Activated CD4-positive, CD25-positive, alpha-beta regulatory T cell treated with anti-CD3 and anti-CD28 coated beads, Interleukin-2, amount 50 U/mL, for 72 hours (primary cell): ENCODE results near the gene FREM1.

ENCODE experiments used
- DNase-seq: peaks from one replicate; pipeline ENCODE4 v3.0.0; 2021

Gene FREM1

DNA sequence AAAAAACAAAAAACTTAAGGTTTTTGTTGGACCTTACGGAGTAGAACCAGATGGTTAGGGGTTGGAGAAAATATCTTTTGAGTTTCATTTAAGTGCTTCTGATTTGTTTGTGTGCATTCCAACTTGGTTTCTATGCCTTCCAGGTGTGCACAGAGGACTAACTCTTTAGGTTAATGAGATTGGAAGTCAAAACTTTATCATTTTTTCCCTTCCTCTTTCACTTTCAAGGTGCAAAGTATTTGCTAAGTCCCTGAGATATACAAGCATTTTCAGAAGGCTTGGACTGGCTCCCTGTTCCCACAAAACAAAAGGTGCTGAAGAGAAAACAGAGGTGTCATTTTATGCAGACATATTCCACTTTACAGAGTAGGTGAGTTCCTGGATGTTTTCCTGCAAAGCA lies 157.4 kb downstream of the FREM1 start:
- no peak for DNase-seq

DNA sequence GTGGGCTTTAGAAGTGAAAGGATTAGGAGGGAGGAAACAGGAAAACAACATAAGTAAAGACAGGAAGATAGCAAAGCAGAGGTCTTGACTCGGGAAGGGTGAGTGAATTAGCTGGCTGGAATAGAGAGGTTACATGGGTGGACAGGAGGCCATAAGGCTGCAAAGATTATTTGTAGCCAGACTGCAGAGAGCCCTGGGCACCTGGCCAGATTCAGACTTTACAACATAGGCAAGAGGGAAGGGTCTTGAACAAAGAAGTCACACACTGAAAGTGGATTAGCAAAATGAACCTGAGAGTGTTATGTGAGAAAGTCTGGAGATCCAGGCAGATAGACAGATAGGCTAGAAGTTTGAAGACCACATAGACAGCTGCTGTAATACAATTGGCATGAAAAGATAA lies 158.0 kb downstream of the FREM1 start:
- DNase-seq: no peak

DNA sequence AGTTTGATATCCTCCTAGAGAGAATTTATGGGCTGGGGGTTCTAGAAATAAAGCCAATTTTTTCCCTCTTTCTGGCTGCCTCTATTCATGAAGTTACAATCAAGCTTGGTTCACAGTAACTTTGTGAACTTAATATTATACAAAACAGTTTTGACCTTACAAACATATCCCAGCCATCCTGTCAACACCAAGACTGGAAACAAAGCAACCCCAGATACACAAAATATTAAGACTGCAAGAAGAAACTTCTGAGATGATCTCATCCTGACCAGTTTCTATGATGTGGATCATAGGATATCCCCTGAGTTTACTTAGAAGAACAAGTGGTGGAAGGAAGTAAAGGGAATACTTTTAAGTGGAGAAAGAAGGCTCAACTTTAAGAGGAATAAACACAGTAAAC lies 159.4 kb downstream of the FREM1 start:
- DNase-seq: no peak

DNA sequence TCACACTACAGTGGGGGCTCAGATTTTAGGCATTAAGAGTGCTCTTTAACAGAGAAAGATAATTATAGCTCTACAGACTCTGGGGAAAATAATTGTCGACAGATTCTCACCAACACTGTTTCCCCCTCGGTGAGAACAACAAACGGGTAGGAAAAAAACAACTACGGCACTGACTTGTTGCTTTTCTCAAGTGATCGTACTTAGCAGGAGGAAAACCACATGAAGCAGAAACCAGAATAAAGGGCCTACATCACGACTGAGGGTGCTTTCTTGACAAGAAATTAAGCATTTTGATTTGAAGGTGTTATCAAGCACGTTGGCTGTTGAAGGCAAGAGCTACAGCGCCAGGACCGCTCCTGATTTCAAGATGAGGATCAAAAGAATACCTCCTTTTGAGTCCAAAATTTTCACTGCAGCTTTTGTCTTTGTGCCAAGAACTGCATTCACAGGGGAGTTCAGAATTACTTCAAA lies 160.5 kb downstream of the FREM1 start:
- DNase-seq: no peak

DNA sequence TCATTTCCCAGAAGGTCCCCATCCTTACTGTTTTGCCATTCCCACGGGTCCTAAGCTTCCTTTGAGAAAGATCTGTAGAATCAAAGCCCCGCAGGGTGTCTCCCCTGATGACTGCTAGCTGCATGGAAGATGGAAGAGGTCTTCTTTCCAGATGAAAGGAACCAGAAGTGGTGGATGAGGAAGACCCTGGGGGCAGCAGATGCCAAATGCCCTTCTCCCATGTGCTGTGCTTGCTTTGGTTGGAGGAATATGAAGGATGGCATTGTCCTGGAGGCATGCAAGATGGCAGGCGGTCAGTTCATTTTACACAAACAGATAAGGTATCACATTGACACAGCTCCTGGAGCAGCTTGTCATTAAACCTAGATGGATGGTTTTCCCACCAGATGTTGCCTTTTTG lies 161.9 kb downstream of the FREM1 start:
- DNase-seq: no peak

DNA sequence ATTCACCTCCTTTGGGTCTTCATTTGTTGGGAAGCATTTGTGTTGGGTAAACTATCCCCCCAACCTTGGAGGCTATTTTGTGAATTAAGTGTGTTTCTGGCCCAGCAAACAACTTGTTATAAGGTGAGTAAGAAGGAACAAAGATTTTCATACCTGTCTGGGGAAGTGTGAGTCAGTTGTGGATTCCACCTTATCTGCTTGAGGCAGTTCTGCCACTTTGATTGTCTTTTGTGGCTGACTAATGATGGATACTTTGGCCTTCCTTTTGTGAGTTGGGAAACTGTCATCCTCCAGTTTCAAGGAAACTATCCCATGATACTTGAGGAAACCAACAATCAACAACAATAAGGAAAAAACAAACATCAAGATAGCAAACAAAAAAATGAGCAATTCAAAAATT lies 163.1 kb downstream of the FREM1 start:
- DNase-seq: no peak

DNA sequence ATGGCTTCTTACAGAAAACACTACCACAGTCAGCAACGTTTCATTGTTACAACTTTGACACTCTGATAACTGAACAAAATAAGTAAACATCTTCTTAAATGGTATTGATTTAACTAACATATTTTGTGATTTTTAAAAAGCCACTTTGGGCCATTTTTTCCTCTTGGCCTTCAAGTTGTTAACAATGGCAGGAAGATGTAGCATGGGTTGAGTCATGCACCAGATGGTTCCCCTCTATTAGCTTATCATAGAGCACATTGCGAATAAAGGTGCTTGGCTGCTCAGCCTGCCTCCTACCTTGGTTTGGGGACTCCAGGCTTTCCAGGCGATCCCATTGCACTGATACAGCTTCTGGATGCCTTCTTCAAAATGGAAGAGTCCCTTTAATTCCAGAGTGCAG lies 163.6 kb downstream of the FREM1 start:
- no peak for DNase-seq

DNA sequence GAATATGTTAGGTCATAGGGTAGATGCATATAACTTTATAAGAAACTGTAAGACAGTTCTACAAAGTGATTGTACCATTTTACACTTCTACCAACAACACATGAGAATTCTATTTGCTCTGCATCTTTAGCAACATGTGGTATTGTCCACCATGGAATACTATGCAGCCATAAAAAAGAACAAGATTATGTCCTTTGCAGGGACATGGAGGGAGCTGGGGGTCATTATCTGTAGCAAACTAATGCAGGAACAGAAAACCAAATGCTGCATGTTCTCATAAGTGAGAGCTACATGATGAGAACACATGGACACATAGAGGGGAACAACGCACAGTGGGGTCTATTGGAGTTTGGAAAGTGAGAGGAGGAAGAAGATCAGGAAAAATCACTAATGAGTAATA lies 165.5 kb downstream of the FREM1 start:
- DNase-seq: no peak

DNA sequence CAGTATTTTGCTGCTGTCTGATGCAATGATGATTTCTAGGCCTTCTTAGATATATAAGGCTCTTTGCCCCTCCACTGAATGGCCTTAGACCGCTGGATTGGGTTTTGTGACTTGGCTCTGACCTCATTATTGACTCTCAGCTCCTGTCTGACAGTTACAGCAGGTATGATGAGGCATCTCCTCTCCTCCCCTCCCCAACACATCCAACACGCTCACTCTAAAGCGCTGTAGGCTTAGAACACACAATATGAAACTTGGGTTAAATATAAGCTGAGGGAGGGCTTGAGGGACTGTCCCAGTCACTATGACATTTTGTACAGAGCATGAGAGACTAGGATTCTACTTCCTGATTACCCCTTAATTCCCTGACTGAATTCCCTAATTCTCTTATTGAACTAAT lies 168.9 kb downstream of the FREM1 start:
- DNase-seq: no peak

DNA sequence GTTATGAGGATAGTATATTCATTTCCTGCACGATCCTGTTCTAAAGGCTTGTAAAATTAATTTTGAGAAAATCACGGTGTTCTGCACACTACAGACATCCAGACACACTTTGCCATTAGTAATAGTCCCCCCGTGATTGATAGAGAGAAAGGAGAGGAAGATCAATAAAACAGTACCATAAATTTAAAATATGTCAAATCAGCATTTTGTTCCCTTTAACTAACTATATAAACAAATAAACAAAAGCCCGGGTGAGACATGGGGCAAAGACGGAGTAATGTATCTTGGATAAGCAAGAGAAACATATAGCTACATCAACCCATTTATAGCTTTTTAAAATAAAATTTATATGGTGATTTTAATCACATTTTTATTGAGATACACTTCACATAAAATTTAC lies 177.1 kb downstream of the FREM1 start:
- DNase-seq: no peak

DNA sequence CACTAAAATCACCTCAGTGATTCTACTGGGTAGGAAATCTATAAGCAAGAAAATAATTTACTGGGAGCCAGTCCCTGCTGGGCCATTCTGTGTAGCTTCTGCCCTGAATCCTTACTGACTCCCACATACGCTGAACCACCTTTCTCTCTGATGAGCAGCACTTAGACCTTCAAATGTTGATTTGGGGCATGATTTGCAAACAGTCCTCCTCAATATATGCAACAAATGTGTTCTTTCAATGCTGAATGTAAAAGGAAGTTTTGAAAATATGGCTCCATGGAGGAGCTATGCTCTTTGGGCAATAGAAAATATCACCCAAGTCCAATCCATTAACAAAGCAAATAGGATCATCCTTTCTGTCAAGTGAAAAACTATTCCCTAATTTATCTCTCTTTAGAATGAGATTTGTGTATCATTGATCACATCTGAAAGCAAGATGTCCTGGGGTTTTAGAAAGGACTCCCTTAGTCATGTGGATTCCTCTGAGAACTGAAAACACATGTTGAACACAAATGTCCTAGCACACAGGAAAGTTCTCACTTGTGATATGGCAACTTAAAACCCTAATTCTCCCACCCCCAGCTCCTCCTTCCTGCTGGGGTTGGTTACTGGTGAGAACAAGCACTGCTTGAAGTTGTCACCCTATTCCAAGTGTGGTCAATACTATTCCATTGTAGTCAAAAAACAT lies 178.8 kb downstream of the FREM1 start:
- no peak for DNase-seq

DNA sequence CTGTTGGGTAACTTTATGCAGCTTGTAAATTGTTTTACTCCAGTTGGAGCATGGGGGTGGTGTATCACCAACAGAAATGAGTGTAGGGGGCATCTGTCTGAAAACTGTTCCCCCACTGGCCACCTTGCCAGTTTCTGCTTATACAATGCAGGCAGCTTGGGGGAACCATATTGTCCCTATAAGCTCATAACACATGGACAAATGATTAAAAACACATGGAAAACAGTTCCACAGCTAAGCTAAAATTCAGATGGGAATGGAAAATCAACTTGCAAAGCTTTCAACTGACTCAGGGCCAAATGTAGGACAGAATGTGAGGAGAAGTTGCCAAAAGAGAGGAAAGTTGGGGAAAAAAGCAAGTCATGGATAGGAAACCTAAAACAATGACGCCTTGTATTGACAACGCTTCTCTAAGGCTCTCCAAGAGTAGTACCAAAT lies 179.7 kb downstream of the FREM1 start:
- DNase-seq: no peak

DNA sequence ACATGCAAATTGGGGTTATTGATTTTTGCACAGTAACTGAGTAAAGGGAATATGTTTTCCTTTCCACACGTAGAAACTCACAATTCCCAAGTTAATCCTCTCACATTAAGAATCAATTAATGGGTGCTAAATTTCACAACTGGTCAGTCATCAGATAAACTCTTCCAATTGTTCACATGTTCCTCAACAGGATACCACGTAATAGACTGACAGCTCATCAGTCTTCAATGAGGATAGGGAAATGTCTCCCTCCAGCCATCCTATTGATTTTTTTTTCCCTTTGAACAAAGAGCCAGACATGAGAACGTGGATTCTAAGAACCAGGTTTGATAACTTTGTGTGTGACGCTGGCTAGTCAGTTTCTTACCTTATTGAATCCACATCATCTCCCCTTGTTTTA lies 186.9 kb downstream of the FREM1 start:
- DNase-seq: no peak

DNA sequence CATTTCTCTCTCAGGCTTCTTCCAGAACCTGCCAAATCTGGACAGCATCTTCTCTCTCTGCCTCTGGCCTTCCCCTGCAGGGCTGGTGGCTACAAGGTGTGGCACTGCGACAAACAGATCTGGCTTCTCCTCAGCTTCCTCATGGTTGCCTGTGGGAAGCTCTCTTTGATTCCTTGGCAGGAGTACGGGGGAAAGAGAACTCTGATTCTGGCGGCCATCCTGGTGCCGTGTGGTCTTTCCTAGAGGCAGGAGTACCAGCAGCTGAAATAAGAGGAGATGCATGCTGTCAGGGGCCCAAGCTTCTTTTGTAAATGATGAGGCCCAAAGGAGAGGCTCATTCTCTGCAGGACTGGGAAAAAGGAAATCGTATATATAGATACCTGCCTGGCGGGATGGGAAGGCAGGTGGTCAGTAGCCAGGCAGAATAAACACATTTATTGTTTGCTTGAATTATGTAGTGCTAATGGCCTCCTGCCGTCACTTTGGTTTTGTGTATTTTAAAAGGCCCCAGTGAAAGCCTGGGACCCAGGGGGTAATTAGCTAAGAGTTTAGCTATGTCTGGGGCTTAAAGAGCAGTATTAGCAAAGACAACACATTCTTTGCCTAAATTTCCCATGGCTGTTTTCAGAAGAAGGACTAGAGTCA lies 187.7 kb downstream of the FREM1 start, which contains the start of gene CER1:
Gene CER1 (minus strand): TSS at position 343 of the 645 bp plus-strand sequence. CDS start 61 bp downstream, at position 282.
- no peak for DNase-seq

DNA sequence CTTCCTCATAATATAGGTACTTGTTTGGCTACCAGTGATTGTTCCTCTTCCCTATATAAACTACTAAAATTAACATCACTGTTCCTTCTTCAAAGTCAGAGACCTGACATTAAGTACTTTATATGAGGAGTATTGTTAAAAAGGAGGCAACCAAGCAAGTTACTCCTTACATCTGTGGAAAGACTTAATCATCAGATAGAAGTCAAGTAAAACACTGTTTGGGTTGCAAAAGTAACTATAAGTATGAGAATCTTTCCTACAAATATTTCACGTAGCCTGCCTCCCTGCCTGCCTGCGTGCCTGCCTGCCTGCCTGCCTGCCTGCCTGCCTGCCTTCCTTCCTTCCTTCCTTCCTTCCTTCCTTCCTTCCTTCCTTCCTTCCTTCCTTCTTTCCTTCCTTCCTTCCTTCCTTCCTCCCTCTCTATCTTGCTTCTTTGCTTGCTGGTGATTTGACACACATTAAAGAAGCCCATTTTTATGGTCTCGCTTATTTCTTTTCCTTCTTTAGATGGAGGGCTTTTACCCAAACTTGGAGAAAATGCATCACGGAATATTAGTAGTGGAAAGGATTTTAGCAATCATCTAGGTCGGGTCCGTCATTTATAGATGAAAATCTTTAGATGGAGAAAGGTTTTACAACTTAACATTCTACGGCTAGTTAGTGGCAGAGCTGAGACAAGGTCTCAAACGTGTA lies 190.9 kb downstream of the FREM1 start:
- DNase-seq: no peak

DNA sequence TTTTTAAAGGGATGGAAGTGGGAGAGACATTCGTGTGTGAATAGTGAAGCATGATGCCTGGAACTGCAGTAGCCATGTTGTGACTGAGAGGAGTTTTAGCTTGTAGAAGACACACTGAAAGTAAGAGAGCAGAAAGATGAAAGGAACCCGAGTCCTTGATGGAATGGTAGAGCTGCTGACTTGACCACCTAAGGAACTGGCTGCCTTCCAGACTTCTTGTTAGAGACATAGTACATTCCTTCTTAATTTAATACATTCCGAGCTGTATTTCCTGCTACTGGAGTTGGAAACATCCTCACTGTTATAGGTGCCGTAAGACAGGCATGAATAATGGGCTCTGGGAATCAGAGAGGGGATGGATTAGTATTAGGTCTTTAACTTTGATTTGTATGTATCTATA lies 195.1 kb downstream of the FREM1 start:
- DNase-seq: no peak

DNA sequence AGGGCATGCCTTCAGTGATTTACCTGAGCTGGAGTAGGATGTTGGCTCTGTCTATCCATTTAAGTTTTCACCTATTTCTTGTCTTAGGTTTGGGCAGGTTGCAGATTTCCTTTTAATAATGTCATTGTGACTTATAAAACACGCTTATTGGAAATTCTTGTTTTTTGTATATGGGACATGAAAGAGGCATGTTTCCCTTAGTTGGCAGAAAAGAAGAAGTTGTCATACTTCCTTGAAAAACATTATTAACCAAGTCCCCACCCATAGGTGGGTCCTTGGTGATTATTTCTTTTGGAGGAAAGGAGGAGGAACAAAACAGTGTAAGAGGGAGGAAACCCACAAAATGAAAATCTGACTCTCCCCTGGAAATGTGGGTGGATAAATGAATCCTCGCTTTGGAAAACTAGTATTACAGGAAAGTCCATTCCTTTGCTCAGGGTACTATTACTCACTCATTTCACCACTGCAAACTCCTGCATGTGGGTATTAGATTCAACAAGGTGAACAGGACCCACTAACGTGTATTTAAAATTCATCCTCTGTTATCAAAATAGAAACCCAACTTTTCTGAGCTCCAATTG lies 197.0 kb downstream of the FREM1 start:
- no peak for DNase-seq

DNA sequence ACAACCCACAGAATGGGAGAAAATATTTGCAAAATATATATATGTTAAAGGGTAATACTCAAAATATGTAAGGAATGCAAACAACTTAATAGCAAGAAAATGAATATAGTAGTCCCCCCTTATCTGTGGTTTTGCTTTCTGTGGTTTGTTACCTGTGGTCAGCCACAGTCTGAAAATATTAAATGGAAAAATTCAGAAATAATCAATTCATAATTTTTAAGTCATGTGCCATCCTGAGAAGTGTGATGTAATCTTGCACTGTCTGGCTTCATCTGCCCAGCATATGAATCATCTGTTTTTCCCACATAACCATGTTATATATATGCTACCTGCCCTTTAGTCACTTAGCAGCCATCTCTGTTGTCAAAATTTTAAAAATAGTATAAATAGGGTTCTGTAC lies 199.4 kb downstream of the FREM1 start:
- DNase-seq: no peak

DNA sequence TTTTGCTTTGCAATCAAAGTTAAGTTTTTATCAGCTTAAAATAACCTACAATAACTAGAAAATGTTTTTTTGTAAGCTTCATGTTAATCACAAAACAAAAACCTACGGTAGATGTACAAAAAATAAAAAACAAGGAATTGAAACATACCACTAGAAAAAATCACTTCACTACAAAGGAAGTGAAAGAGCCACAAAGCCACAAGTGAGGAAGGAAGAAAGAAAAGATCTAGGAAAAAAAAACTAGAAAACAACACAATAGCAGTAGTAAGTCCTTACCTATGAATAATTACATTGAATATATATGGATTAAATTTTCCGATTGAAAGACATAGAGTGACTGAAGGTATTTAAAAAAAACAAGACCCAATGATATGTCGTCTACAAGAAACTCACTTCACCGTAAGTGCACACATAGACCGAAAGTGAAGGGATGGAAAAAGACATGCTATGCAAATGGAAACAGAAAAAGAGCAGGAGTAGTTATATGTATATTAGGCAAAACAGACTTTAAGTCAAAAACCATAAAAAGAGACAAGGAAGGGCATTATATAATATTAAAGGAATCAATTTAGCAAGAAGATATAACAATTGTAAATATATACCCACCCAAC lies 203.6 kb downstream of the FREM1 start:
- no peak for DNase-seq

DNA sequence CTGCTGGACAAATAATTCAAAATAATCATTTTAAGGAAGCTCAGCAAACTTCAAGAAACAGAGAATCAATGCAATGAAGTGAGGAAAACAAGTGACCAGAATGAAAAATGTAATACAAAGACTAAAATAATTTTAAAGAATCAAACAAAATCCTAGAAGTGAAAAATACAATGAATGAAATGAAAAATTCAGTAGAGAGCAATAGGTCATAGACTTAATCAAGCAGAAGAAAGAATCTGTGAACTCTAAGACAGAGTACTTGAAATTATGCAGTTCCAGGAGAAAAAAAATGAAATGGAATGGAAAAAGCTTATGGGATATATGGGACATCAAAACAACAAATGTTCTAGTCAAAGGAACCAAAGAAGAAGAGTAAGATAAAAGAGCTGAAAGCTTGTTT lies 205.1 kb downstream of the FREM1 start:
- no peak for DNase-seq

DNA sequence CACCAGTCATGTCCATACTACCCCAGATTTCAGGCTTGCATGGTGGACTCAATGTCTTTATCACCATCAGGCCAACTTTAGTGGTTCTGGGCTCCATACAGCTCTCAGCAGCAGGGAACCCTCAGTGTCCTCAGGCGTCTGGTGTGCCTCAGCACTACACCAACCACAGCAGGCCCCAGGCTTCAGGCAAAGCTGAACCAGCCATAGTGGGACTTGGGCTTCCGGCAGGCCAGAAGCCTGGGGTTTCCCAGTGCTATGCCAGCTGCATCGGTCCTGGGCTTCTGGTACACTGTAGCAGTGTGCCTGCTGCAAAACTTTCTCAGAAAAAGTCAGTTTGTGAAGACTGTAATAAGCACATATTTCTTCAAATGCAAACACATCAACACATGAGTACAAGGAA lies 205.9 kb downstream of the FREM1 start:
- DNase-seq: no peak

DNA sequence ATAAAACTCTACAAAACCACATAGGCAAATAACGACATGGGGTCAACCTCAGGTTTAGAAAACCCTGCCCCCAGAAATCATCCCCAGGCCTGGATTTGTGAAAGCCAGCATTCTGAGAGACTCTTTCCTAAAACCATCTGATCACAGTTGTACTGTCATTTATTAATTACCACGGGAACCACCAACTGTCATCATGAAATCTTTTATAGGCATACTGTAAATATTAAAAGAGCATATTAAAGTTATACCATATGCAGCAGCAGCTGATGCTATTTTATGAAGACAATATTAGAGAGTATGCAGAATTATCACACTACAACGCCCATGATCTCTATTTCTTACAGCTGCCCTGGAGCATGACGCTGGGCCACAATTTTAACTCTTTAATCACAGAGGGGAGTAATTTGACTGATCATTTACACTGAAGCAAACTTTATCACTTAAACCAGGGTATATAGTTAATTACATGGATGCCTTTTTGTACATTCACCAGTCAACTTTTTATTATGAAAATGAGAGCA lies 208.0 kb downstream of the FREM1 start:
- no peak for DNase-seq

DNA sequence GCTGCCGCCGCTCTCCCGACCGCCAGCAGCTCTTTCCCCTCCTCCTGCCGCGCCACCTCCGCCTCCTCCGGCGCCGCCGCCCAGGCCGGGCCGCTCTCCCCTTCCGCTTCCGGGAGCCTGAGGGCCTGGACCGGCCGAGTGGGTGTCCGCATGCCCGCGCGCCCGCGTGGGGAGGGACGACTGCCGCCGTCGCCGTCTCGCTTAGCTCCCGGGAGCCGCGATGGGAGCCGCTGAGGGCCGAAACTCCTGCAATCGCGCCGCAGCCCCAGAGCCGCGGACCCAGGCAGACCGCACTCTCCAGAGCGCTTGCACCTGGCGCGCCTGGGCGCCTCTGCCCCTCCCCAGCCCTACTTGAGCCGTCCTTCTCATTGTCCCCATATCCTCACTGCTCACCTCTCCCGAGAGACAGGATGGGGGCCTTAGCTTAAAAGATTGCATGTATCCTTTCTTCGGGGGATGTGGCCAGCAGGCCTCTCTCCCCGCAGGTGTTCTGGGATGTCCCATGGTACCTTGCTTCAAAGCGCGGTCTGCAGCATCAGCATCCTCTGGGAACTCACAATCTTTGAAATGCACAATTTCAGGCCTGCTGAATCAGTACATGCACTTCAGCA lies 216.9 kb downstream of the FREM1 start, which contains the start of gene ZDHHC21:
Gene ZDHHC21 (minus strand): TSS at position 182 of the 611 bp plus-strand sequence. CDS start 19,092 bp downstream, outside the sequence.
- peak; percentile 74 for DNase-seq
